Raji (cell line): ENCODE measurements around the gene C17orf50.

ENCODE experiments used
- POLR2A ChIP-seq: IDR thresholded peaks from 2 replicates; pipeline ENCODE4 v1.6.1; 2011; ENCODE audit warnings: low read depth, low read length, control low read depth; ENCODE audit not compliant: insufficient read depth

C17orf50 gene

DNA sequence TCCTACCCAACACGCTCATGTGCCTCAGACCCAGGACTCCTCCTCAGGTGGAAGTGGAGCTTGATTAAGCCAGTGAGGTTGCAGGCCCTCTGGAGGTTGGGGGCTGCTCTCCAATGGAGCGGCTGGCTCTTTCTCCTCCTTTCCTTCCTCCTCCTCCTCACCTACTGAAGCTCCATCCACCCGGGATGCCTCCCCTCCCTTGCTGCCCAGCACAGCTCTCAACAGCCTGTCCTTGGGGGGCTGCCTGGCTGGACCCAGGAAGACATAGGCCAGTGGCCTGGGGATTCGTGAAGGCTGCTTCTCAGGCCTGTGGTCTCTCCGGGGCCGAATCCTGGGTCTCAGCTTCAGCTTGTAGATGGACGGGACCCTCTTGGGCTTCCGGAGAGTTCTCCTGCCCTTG is 15.9 kb upstream of the C17orf50 start:
- TF ChIP-seq POLR2A: no peak

DNA sequence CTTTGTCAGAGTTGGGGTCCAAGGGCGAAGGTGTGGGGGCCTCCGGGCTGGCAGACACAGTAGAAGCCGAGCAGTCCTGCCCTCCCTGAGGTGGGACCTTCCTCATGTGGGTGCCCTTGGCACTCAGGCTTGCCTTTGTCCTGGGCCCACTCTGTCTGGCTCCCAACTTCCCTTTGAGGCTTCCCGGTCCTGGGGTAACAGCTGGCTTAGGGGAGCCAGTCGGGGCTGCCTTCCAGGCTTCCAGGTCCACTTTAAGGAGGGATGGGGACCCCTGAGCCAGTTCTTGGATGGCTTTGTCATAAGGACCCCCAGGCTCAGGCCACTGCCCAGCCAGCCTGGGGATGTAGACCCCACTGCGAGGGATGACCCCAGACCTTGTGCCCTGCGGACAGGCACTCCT is 15.4 kb upstream of the C17orf50 start:
- no peak for TF ChIP-seq POLR2A

DNA sequence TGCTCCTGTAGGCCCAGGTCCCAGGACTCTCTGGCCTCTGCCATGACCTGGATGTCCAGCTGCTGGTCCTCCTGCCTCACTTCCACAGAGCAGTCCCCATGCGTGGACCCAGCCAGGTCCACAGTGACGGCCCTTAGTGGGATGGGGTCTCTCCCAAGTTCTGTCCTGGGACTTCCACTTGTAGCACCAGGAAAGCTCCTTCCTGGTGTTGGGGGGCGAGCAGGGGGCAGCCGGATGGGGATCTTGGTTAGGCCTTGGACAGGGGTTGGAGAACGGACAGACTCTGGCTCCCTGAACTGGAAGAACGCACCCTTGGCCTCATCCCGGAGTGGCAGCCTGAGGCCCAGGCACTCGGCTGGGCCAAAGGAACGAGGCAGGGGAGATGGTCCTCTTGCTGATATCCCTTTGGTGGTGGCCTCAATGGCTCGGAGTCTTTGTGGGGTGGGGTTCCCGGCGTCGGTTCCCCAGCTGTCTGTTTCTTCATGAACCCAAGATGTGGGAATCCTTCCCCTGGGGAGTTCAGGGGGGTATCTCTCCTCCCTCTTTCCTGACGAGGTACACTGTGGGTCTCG is 14.9 kb upstream of the C17orf50 start:
- no peak for TF ChIP-seq POLR2A

DNA sequence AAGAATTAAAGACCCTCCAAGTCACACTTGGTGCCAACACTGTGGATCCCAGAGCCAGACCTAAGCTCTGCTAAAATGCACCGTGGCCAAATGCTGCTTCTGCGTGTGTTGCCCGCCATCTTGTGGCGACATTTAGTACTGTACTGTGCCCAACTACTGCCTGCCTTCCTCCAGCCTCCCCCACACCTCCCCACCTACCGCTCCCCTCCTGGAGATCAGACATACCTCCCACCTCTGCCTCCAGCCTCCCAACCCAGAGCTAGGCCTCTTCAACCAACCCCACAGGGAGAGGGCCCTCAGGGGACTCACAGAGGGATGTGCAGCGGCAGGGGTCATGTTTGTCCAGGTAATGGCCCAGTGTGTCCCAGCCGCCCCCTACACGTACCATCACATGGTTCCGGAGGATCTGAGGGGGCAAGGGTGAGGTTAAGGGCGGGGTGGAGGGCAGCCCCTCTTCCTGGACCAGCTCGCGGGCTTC is 13.1 kb upstream of the C17orf50 start:
- no peak for TF ChIP-seq POLR2A

DNA sequence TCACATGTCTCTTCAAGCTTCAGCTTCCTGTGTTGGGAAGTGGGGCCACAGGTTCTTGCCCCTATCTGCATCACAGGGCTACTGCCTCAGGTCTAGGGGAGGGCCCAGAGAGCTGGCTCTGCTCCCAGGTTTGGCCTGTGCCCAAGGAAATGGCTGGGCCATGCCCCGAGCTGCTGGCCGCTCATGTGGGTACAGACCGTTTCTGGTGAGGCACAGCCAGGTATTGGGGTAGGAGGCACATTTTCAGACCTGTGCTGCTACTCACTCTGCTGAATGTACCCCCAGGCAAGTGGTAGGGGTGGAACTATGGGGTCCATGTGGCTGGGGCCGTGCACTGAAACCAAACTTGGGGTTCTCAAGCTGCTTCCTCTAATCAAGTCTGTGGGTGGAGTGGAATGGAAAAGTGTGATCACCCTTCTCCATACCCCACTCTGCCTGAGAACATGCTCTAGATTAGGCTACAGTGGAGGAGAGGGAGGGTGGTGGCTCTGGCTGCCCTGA is 12.3 kb upstream of the C17orf50 start:
- TF ChIP-seq POLR2A: no peak

DNA sequence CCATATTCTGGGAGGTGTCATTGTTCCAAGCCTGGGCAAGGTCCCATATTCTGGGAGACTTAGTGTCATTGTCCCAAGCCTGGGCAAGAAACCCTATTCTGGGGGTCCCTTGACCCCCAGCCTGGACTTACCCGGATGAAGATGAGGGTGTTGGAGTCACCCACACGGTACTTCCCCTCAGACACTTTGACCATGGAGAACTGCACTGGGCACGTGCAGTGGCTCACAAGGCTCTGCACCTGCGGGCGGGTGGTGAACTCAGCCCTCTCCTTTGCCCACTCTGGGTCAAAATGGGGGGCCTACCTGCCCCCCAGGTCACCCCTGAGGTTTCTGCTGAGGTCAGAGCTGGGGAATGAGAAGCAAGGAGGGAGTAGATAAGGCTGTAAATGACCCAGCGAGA is 11.7 kb upstream of the C17orf50 start:
- no peak for TF ChIP-seq POLR2A

DNA sequence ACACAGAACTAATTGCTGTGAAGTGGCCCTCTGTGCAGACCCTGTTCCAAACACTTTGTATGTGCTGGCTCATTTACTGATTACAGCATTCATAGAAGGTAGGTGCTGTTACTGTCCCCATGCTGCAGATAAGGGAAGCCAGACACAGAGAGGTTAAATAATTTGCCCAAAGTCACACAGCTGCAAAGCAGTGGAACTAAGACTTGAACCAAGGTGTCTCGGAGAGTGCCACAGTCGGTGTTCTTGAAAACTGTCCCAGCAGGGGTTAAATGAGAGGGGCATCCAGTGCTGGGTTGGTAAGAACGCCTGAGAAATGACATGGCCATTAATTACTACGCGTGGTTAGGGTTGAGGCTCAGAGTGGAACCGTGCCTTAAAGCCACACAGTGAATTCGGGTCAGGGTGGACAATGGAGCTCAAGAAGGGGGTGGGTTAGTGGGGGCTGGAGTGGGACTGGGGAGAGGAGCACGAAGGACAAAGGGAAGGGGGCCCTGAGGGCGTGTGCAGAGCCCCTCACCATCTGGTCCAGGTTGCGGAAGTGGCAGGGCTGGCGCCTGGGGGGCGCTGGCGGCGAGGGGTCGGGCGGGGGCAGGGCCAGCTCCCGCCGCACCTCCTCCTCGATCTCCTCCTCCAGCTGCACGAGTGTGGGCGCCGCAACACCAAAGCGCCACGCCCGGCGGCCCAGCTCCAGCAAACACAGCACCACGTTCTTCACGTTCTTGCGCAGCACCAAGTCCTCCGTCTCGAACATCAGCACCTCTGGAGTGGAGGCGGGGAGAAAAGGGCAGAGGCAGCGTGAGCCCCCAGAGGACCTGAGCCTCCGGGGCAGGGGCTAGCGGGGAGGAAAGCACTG is 10.9 kb upstream of the C17orf50 start:
- no peak for TF ChIP-seq POLR2A

DNA sequence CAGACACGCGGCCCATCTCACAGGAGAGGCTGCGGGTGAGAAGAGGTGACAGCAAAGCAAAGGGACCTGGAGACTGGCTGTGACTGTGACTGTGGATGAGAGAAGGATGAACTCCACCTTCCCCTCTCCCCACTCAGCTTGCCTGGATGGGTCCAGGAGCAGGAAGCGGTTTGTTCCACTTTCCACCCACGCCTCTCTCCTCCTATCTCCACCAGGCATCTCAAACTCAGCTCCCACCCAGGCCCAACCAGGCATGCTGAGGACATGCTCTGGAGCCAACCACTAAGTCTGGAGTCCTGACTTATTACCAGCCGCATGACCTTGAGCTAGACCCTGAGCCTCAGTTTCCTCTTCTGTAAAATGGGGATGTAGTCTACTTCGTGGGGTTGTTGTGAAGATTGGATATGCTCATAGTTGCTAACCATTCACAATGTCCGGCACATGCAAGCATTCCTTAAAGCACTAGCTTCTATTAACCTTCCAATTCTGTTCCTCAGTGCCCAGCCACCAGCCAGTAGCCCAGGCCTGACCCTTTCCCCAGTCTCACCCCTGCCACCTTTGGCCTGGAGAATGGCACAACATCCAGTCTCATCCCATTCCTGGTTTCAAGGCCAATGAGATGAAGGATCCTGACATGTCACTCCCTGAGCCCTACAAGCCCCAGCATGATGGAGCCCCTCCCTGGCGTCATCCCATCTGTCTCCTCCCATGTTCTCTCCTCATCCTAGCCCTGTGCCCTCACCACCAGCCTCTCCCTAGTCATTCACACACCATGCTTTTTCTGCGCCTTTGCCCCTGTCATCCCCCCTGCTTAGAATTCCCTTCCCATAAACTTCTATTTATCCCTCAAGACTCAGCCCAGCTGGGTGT is 9.9 kb upstream of the C17orf50 start:
- no peak for TF ChIP-seq POLR2A

DNA sequence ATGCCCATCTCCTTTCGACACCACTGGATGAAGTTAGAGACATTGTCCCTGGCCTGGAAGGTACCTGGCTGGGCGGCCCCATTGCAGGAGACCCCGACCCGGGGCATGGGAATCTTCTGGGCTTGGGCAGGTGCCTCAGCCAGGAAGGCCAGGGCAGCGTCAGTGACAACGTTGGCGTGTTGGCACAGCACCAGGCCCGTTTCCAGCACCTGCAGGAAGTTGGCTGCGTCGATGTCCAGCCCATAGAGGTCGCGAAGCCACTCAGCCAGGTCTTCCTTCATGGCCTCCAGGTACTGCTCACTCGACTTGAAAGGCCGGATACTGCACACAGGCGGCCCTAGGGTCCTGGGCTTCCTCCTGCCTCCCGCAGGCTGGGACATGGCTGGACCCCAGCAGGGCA is 8.2 kb upstream of the C17orf50 start:
- no peak for TF ChIP-seq POLR2A

DNA sequence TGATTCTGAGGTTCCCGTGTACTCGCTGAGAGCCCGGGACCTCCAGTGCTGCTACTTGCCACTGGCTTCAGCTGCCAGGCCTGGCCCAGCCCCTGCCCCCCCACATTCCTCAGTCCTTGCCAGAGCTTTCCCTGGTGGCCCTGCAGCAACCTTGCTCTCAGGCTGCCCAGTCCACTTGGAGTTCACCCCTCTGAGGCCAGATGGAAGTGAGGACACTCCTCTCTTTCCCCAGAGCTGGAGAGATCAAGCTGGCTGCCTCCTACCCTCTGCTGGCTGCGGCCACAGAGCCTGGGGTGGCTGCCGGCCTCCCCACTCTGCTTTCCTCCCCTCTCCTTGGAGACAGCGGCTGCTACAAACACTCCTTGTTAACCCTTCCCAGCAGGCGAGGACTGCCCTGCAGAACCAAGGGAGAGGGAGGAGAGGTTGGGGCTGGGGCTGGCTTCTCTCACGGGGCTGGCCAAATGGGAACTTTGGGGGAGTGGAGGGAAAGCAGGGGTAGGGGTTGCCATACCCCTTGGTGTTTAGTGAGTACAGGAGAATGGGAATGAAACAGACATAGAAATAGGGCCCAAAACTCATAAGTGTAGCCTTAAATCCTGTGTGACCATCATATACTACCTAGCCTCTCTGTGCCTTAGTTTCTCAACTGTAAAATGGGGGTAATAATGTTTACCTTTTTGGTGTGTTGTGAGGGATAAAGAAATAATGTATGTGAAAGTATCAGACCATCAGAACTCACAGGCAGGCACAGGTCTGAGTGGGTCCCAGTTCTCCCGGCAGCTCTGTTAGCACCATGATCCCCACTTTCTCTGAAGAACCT is 7.5 kb upstream of the C17orf50 start, which contains the start of gene GAS2L2:
TSS of gene GAS2L2 (minus strand) at position 295 of the 820 bp plus-strand sequence. CDS start 389 bp downstream, outside the sequence.
- no peak for TF ChIP-seq POLR2A

DNA sequence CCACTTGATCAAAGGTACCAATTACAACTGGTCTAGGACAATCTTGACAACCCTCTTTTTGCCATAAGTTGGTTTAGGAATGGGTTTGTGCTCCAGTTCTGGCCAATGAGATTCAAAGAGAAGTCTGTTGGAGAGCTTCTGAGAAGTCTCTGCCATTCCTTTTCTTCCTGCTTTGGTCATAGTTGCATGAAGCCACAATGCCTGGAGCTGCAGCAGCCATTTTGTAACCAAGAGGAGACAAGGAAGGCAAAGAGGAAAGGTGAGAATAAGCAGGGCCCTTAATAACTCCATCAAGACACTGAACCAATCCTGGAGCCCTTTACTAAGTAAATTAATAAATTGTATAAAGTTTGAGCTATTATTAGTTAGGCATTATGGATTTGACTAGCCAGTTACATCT is 3.4 kb upstream of the C17orf50 start:
- TF ChIP-seq POLR2A: no peak

DNA sequence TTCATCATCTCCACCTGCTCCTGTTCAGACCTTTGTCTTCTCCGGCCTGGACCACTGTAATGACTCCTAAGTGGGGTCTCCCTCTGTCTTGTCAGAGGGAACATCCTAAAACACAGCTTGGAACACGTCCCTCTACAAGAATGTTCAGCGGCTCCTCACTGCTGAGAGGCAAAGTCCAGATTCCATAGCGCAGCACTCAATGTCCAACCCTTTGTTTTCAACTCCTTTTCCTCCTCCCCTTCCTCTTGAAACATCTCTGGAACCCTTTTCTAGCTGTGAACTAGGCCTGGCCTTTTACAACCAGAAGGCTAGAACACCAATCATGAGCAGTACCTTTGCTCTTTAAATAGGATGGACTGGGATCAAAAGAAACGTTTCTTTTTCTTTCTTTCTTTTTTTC is 914 bp downstream of the C17orf50 start:
- TF ChIP-seq POLR2A: no peak

DNA sequence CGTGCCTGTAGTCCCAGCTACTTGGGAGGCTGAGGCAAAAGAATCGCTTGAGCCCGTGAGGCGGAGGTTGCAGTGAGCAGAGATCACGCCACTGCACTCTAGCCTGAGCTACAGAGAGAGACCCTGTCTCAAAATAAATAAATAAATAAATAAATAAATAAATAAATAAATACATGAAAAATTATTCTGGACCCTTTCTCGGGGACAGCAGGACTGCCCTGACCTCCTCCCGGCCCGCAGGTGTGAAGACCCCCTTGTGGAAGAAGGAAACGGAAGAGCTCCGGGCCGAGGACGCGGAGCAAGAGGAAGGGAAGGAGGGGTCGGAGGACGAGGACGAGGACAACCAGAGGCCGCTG is 3.1 kb downstream of the C17orf50 start:
- TF ChIP-seq POLR2A: no peak
